Spinal cord (tissue), 10 donors: ENCODE results near the gene ALDH3B2. TPM values are rescaled to one million over a fixed set of nuclear protein-coding genes. Genes with fewer than 3 reads are reported as not detected.
"Not testable (repeated sequence)": the region's sequence is repeated elsewhere in the genome, so short reads cannot be mapped to it uniquely, and the experiment has no call there.

ENCODE experiments used
- DNase-seq, 6 donors: peaks; one replicate each; pipeline versions ENCODE4 v3.0.0 to v3.0.0-alpha.2; 2013 to 2015; ENCODE audit warnings: low spot score in 6 of 6, low read depth in 4 of 6
- H3K27ac ChIP-seq: one replicate; pipeline ENCODE4 v1.5.1; 2013; ENCODE audit warnings: low read depth, low read length, control low read depth
- H3K27me3 ChIP-seq: one replicate; pipeline ENCODE4 v1.6.1; 2013; ENCODE audit warnings: low read length; ENCODE audit not compliant: control insufficient read depth, insufficient read depth
- H3K36me3 ChIP-seq: one replicate; pipeline ENCODE4 v1.6.1; 2013; ENCODE audit warnings: low read length; ENCODE audit not compliant: control insufficient read depth, insufficient read depth
- H3K4me1 ChIP-seq: one replicate; pipeline ENCODE4 v1.6.1; 2013; ENCODE audit warnings: low read length; ENCODE audit not compliant: control insufficient read depth, insufficient read depth
- H3K4me3 ChIP-seq: one replicate; pipeline ENCODE4 v1.5.1; 2013; ENCODE audit warnings: low read depth, low read length, control low read depth
- H3K9me3 ChIP-seq: one replicate; pipeline ENCODE4 v1.6.1; 2013; ENCODE audit warnings: low read length; ENCODE audit not compliant: control insufficient read depth, insufficient read depth
- WGBS: methylation state at CpG from one replicate; pipeline ENCODE4 v1.1.5; 2013; ENCODE audit warnings: missing lambda C conversion rate; ENCODE audit not compliant: insufficient coverage; 5-methylcytosine and 5-hydroxymethylcytosine counted together
- polyA plus RNA-seq, 2 donors: library from polyadenylated mRNA; unstranded; fragments of 120-200 nt; gene quantifications; one replicate each; pipeline ENCODE4 v1.2.1, GENCODE V29; 2013; ENCODE audit not compliant: insufficient read length in 2 of 2
- total RNA-seq, 2 donors: library from RNA; depleted of rRNA in 1 of 2; stranded (reverse); fragments of 120-200 nt in 1 of 2; fragments of >200 nt in 1 of 2; gene quantifications; one replicate each; pipeline versions ENCODE4 v1.2.3 to v1.2.4, GENCODE V29; 2013 to 2014
- donor health status: healthy.

ALDH3B2 gene
- total and polyA plus RNA-seq, 4 donors = not detected

- H3K4me3 ChIP-seq = peak overlapping the region; percentile 90
- no peaks in the 10 kb centered on the region for H3K9me3 ChIP-seq
- H3K27me3 ChIP-seq = no peaks in the 10 kb centered on the region
- WGBS = 58% methylated on average over 11 of the region's 16 CpGs
- peak overlapping the region; percentile 90 for H3K27ac ChIP-seq
- H3K4me1 ChIP-seq = peaks cover 25% of the 10 kb centered on the region
- DNase-seq = no peak
- H3K36me3 ChIP-seq = no peaks in the 10 kb centered on the region
These were observed 43.5 kb downstream of the ALDH3B2 start for GRCh38 chr11:67630943-67631331.

- Histone ChIP-seq H3K27me3 (no peaks in the 10 kb centered on the region), H3K36me3 (no peaks in the 10 kb centered on the region), H3K27ac (peak overlapping the region; percentile 90), H3K4me1 (peaks cover 25% of the 10 kb centered on the region), H3K4me3 (peak overlapping the region; percentile 90), H3K9me3 (no peaks in the 10 kb centered on the region)
- DNase-seq = peak; percentile 65 to 99 (median 92)
- WGBS = under 1% methylated on average over 54 of the region's 70 CpGs
These were observed 44.0 kb downstream of the ALDH3B2 start for GRCh38 chr11:67630228-67630942.

GRCh38 chr11:67629386-67630227 lies 44.8 kb downstream of the ALDH3B2 start, which contains the start of gene NUDT8:
NUDT8 (minus strand) TSS chr11:67629937; CDS start chr11:67629911, 26 bp downstream.
- Histone ChIP-seq H3K27me3 (no peaks in the 10 kb centered on the region), H3K4me3 (peak within 1 kb of the TSS; percentile 90), H3K9me3 (no peaks in the 10 kb centered on the region), H3K27ac (peak within 1 kb of the TSS; percentile 90), H3K4me1 (peaks cover 25% of the 10 kb centered on the region), H3K36me3 (no peaks in the 10 kb centered on the region)
- WGBS = under 1% methylated on average over 99 of the region's 102 CpGs
- DNase-seq = peak in 2 of 6 donors; percentile 88

- no peak overlapping the region for H3K4me3 ChIP-seq
These were observed 45.6 kb downstream of the ALDH3B2 start for GRCh38 chr11:67628710-67629385.

GRCh38 chr11:67627812-67628624 lies 46.4 kb downstream of the ALDH3B2 start:
- DNase-seq = no peak
- no peak overlapping the region for H3K4me3 ChIP-seq
- H3K27ac ChIP-seq = no peak overlapping the region
- no peaks in the 10 kb centered on the region for H3K36me3 ChIP-seq
- 87% methylated on average over 12 of the region's 15 CpGs for WGBS
- peaks cover 25% of the 10 kb centered on the region for H3K4me1 ChIP-seq
- no peaks in the 10 kb centered on the region for H3K9me3 ChIP-seq
- no peaks in the 10 kb centered on the region for H3K27me3 ChIP-seq

More at GRCh38 chr11:67628710-67629385, 45.6 kb downstream of the ALDH3B2 start:
- Histone ChIP-seq H3K27ac (no peak overlapping the region), H3K36me3 (no peaks in the 10 kb centered on the region), H3K9me3 (no peaks in the 10 kb centered on the region), H3K4me1 (peaks cover 25% of the 10 kb centered on the region), H3K27me3 (no peaks in the 10 kb centered on the region)
- 51% methylated on average over 24 of the region's 25 CpGs for WGBS
- DNase-seq = no peak

- H3K27me3 ChIP-seq = no peaks in the 10 kb centered on the region
- no peak overlapping the region for H3K4me3 ChIP-seq
- 89% methylated on average over 6 of the region's 6 CpGs for WGBS
- DNase-seq = no peak
- H3K36me3 ChIP-seq = no peaks in the 10 kb centered on the region
- H3K4me1 ChIP-seq = peaks cover 25% of the 10 kb centered on the region
- no peaks in the 10 kb centered on the region for H3K9me3 ChIP-seq
- H3K27ac ChIP-seq = no peak overlapping the region
These were observed 47.0 kb downstream of the ALDH3B2 start for GRCh38 chr11:67627441-67627811.

GRCh38 chr11:67626970-67627369 lies 47.5 kb downstream of the ALDH3B2 start:
- Histone ChIP-seq H3K9me3 (no peaks in the 10 kb centered on the region), H3K27ac (no peak overlapping the region), H3K4me3 (no peak overlapping the region), H3K27me3 (no peaks in the 10 kb centered on the region), H3K4me1 (peaks cover 25% of the 10 kb centered on the region), H3K36me3 (no peaks in the 10 kb centered on the region)
- no peak for DNase-seq
- WGBS = 73% methylated on average over 8 of the region's 10 CpGs

- H3K27ac ChIP-seq, H3K27me3 ChIP-seq, H3K4me3 ChIP-seq, H3K9me3 ChIP-seq, DNase-seq, H3K36me3 ChIP-seq: not testable (repeated sequence)
- WGBS = 86% methylated on average over 8 of the region's 10 CpGs
- peaks cover 18% of the 10 kb centered on the region for H3K4me1 ChIP-seq
These were observed 48.1 kb downstream of the ALDH3B2 start for GRCh38 chr11:67626131-67626833.
